PC-9 (cell line): ENCODE results near the gene ITPKC.

Experiments used
- EZH2 ChIP-seq: fragments of 200-600 bp; sonication (generic); IDR thresholded peaks from 2 replicates; pipeline ENCODE4 v1.8.0; 2017; ENCODE audit warnings: antibody characterized with exemption, low read depth
- TF ChIP-seq, protein P1 (sequence below): fragments of 200-600 bp; sonication (generic); conservative IDR thresholded peaks from 2 replicates; pipeline ENCODE4 v1.6.1; 2017; ENCODE audit warnings: mixed run types, antibody characterized with exemption, mild to moderate bottlenecking, moderate library complexity

DNA sequence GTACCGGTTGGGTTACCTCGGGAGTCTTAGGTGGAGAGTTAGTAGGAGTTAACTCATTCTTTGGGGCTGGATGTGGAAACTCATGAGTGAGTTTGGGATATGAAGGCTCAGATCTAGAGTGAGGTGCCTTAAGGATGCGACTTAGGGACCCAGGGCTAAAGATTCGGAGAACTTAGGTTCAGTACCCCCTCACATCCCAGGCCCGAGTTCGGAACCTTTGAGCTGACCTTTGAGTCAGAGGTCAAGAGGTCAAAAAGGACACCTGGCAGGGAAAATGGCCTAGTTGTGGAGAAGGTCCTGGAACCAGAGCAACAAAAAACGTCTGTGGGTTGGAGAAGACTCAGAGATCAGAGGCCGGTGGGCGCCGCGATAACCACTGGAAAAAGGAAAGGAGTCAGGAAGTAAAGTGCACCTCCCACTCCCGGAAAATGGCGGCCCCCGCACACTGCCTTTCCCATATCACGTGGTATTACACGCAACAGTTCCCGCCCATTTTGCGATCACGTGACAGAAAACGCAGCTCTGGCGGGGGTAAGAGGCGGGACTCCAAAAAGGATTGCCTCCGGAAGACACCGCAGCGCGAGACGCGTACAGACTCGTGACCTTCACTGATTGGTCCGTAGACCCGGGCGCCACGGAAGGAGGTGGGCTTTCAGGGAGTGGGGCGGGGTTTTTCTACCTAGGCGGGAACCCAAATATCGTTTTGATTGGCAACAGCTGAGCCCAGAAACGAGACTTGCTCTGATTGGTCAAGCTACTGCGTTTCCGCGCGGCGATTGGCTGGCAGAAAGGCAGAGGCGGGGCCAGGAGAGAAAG lies 33.4 kb downstream of the ITPKC start, which contains the start of gene ACTMAP:
- TF ChIP-seq, protein P1, sequence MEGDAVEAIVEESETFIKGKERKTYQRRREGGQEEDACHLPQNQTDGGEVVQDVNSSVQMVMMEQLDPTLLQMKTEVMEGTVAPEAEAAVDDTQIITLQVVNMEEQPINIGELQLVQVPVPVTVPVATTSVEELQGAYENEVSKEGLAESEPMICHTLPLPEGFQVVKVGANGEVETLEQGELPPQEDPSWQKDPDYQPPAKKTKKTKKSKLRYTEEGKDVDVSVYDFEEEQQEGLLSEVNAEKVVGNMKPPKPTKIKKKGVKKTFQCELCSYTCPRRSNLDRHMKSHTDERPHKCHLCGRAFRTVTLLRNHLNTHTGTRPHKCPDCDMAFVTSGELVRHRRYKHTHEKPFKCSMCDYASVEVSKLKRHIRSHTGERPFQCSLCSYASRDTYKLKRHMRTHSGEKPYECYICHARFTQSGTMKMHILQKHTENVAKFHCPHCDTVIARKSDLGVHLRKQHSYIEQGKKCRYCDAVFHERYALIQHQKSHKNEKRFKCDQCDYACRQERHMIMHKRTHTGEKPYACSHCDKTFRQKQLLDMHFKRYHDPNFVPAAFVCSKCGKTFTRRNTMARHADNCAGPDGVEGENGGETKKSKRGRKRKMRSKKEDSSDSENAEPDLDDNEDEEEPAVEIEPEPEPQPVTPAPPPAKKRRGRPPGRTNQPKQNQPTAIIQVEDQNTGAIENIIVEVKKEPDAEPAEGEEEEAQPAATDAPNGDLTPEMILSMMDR = no peak
- no peak for TF ChIP-seq EZH2
